K562 (cell line): ENCODE measurements around the gene RNF43. TPM values are rescaled to one million over a fixed set of nuclear protein-coding genes. Genes with fewer than 3 reads are reported as not detected.

ENCODE experiments used
- CBFA2T3 ChIP-seq: fragments of 450-650 bp; IDR thresholded peaks from 2 replicates; pipeline ENCODE4 v1.6.1; 2017
- CBX1 ChIP-seq: sonication (generic); IDR thresholded peaks from 2 replicates; pipeline ENCODE4 v1.6.1; 2016; ENCODE audit warnings: antibody characterized with exemption, low read depth, mild to moderate bottlenecking
- FOXK2 ChIP-seq, 2 experiments: fragments of 450-650 bp; IDR thresholded peaks in 1 of 2; conservative IDR thresholded peaks in 1 of 2; 2 replicates each; pipeline ENCODE4 v1.6.1; 2016; ENCODE audit warnings: low read depth in 2 of 2, mild to moderate bottlenecking in 1 of 2
- GTF2F1 ChIP-seq: IDR thresholded peaks from 2 replicates; pipeline ENCODE4 v1.6.1; 2011; ENCODE audit warnings: low read depth, low read length, improper control_type of control experiment
- HDAC3 ChIP-seq: fragments of 450-650 bp; IDR thresholded peaks from 2 replicates; pipeline ENCODE4 v1.6.1; 2018; ENCODE audit warnings: borderline replicate concordance, mild to moderate bottlenecking, moderate library complexity; ENCODE audit not compliant: partially characterized antibody
- HLTF ChIP-seq: fragments of 450-650 bp; IDR thresholded peaks from 2 replicates; pipeline ENCODE4 v1.6.1; 2016
- KLF16 ChIP-seq: IDR thresholded peaks from 2 replicates; pipeline ENCODE4 v1.6.1; 2016; ENCODE audit warnings: antibody characterized with exemption
- LEF1 ChIP-seq: fragments of 450-650 bp; IDR thresholded peaks from 2 replicates; pipeline ENCODE4 v1.6.1; 2016; ENCODE audit warnings: mild to moderate bottlenecking
- NCOA4 ChIP-seq: fragments of 450-650 bp; IDR thresholded peaks from 2 replicates; pipeline ENCODE4 v1.6.1; 2018; ENCODE audit warnings: mild to moderate bottlenecking; ENCODE audit not compliant: partially characterized antibody
- NCOR1 ChIP-seq: fragments of 450-650 bp; IDR thresholded peaks from 2 replicates; pipeline ENCODE4 v1.6.1; 2016; ENCODE audit warnings: mild to moderate bottlenecking, moderate library complexity
- NFIC ChIP-seq: fragments of 450-650 bp; IDR thresholded peaks from 2 replicates; pipeline ENCODE4 v1.6.1; 2017; ENCODE audit warnings: mild to moderate bottlenecking, inconsistent platforms
- NR2C1 ChIP-seq, 2 experiments: fragments of 450-650 bp; IDR thresholded peaks; 2 replicates each; pipeline ENCODE4 v1.6.1; 2017; ENCODE audit warnings: mild to moderate bottlenecking in 2 of 2, antibody characterized with exemption in 1 of 2, inconsistent platforms in 1 of 2, missing compliant biosample characterization in 1 of 2, missing genetic modification characterization in 1 of 2
- NR2C2 ChIP-seq, 2 experiments: fragments of 200-800 bp in 1 of 2; sonication (Bioruptor generic) in 1 of 2; sonication (generic) in 1 of 2; formaldehyde crosslinking in 1 of 2; IDR thresholded peaks; 2 replicates each; pipeline versions ENCODE4 v1.6.1 to v1.8.0; 2016 to 2022; ENCODE audit warnings: mild to moderate bottlenecking in 1 of 2, missing compliant biosample characterization in 1 of 2, missing genetic modification characterization in 1 of 2, missing genetic modification reagents in 1 of 2
- NRF1 ChIP-seq, 2 experiments: fragments of 450-650 bp; IDR thresholded peaks in 1 of 2; conservative IDR thresholded peaks in 1 of 2; 2 replicates each; pipeline ENCODE4 v1.6.1; 2014; ENCODE audit warnings: mild to moderate bottlenecking in 2 of 2
- OTX1 ChIP-seq: fragments of 450-650 bp; formaldehyde crosslinking; IDR thresholded peaks from 2 replicates; pipeline ENCODE4 v1.4.0; 2022; ENCODE audit warnings: mild to moderate bottlenecking
- POLR2AphosphoS5 ChIP-seq: IDR thresholded peaks from 2 replicates; pipeline ENCODE4 v1.6.1; 2011; ENCODE audit warnings: mild to moderate bottlenecking, low read depth, low read length, moderate library complexity; ENCODE audit not compliant: control insufficient read depth, insufficient read depth
- POLR2H ChIP-seq: IDR thresholded peaks from 2 replicates; pipeline ENCODE4 v1.6.1; 2016; ENCODE audit warnings: missing genetic modification characterization, low read depth, mild to moderate bottlenecking, control low read depth, missing compliant biosample characterization, moderate library complexity
- RFX7 ChIP-seq: fragments of 250-450 bp; sonication (Bioruptor Pico); IDR thresholded peaks from 2 replicates; pipeline ENCODE4 v1.5.1; 2021; ENCODE audit warnings: mild to moderate bottlenecking
- SMAD4 ChIP-seq: fragments of 250-450 bp; sonication (Bioruptor Pico); conservative IDR thresholded peaks from 2 replicates; pipeline ENCODE4 v1.8.0; 2021; ENCODE audit warnings: inconsistent platforms, mild to moderate bottlenecking, moderate library complexity
- SMARCA4 ChIP-seq: fragments of 450-650 bp; IDR thresholded peaks from 2 replicates; pipeline ENCODE4 v1.6.1; 2016
- SREBF1 ChIP-seq: fragments of 150-350 bp; IDR thresholded peaks from 2 replicates; pipeline ENCODE4 v1.6.1; 2014; ENCODE audit warnings: antibody characterized with exemption, low read depth, low read length, borderline replicate concordance
- SRSF9 ChIP-seq: fragments of 200-400 bp; formaldehyde crosslinking; IDR thresholded peaks from 2 replicates; pipeline ENCODE4 v1.6.1; 2017; ENCODE audit warnings: low read depth, low read length, borderline replicate concordance
- TRIM24 ChIP-seq, 2 experiments: fragments of 450-650 bp; IDR thresholded peaks; 2 replicates each; pipeline ENCODE4 v1.6.1; 2016
- ZNF232 ChIP-seq: sonication (generic); formaldehyde crosslinking; IDR thresholded peaks from 2 replicates; pipeline ENCODE4 v1.8.0; 2022; ENCODE audit warnings: mild to moderate bottlenecking, missing genetic modification reagents
- ZNF24 ChIP-seq: fragments of 450-650 bp; IDR thresholded peaks from 2 replicates; pipeline ENCODE4 v1.6.1; 2016
- ZNF384 ChIP-seq: IDR thresholded peaks from 2 replicates; pipeline ENCODE4 v1.6.1; 2012; ENCODE audit warnings: low read depth, low read length, improper control_type of control experiment
- polyA plus RNA-seq, 8 experiments: library from polyadenylated mRNA; depleted of rRNA in 4 of 8; stranded (reverse) in 5 of 8; unstranded in 3 of 8; fragments of >200 nt; fragmentation: Nextera tagmentation in 2 of 8; fragmentation: Illumina TruSeq in 1 of 8; extraction: Ambion mirVana in 2 of 8; extraction: Trizol in 1 of 8; gene quantifications; 2 replicates each; pipeline versions ENCODE4 v1.2.1 to v1.2.3, GENCODE V29; 2011 to 2014; ENCODE audit warnings: inconsistent platforms in 1 of 8, missing spikeins in 1 of 8
- total RNA-seq, 7 experiments: library from RNA; depleted of rRNA in 6 of 7; stranded (reverse); fragments of >200 nt in 6 of 7; fragmentation: Illumina TruSeq in 2 of 7; extraction: Trizol in 2 of 7; gene quantifications; 2 replicates each; pipeline versions ENCODE4 v1.2.1 to v1.2.3, GENCODE V29; 2011 to 2021; ENCODE audit warnings: low replicate concordance in 1 of 7
- TF ChIP-seq, protein P1 (sequence below), 2 experiments: IDR thresholded peaks; 2 replicates each; pipeline ENCODE4 v1.6.1; 2011; ENCODE audit warnings: borderline replicate concordance in 1 of 2, control low read depth in 1 of 2, low read depth in 1 of 2, low read length in 1 of 2, mild to moderate bottlenecking in 1 of 2, mixed read lengths in 1 of 2, moderate library complexity in 1 of 2; ENCODE audit not compliant: insufficient read depth in 1 of 2, insufficient read length in 1 of 2, poor library complexity in 1 of 2, severe bottlenecking in 1 of 2; ENCODE audit errors: extremely low read depth in 1 of 2
- TF ChIP-seq, protein P2 (sequence below): fragments of 450-650 bp; IDR thresholded peaks from 2 replicates; pipeline ENCODE4 v1.6.1; 2016; ENCODE audit warnings: antibody characterized with exemption
- TF ChIP-seq, protein P3 (sequence below): sonication (generic); formaldehyde crosslinking; IDR thresholded peaks from 2 replicates; pipeline ENCODE4 v1.8.0; 2022; ENCODE audit warnings: missing genetic modification reagents, mild to moderate bottlenecking, borderline replicate concordance

RNF43 gene
- total and polyA plus RNA-seq, 9 of the 15 experiments (the other 6 are each of a cell fraction or from before 2014, with no cell fraction given), result 0.29 to 2.7 (median 1.4) TPM

DNA sequence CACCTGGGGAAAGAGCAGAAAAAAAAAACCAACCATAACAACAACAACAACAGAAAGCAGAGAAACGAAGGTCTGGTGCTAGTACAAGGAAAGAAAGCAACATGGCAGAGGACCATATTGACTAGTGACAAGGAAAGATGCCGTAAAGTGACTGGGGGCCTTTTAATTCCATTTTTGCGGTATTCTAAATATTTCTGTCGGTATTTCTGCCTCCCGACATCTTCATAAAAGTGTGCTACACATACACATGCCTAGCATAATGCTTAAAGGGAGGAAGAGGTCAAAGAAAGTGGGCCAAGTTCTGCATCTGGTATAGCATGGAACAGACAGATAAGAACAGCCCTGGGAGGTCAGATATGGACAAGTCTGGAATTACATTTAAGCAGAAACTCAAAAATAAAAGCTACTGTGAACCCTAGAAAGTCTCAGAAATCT lies 19.5 kb upstream of the RNF43 start (continued):
- no peak for TF ChIP-seq POLR2H (tag)
- TF ChIP-seq, protein P1, sequence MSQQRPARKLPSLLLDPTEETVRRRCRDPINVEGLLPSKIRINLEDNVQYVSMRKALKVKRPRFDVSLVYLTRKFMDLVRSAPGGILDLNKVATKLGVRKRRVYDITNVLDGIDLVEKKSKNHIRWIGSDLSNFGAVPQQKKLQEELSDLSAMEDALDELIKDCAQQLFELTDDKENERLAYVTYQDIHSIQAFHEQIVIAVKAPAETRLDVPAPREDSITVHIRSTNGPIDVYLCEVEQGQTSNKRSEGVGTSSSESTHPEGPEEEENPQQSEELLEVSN (IDR thresholded peaks at IDR 0.05; ENCODE audit: borderline replicate concordance in 1 of 2, extremely low read depth in 1 of 2, insufficient read depth in 1 of 2, insufficient read length in 1 of 2, low read depth in 1 of 2, low read length in 1 of 2, poor library complexity in 1 of 2, severe bottlenecking in 1 of 2), result peak in 1 of 2 experiments; percentile 23
- no peak for TF ChIP-seq CBX1
- peak; percentile 68 to 78 for TF ChIP-seq TRIM24 (IDR thresholded peaks at IDR 0.05)
- TF ChIP-seq NRF1 (conservative IDR thresholded peaks at IDR 0.05 in 1 of 2, IDR thresholded peaks at IDR 0.05 in 1 of 2), result 0 out of 4 replicates have a peak, but pooled peaks have one; percentile 27 to 38
- peak; percentile 69 for TF ChIP-seq NR2C1 (IDR thresholded peaks at IDR 0.05)
- peak; percentile 61 for TF ChIP-seq NR2C1 (tag; IDR thresholded peaks at IDR 0.05)
- TF ChIP-seq ZNF24, result no peak
- TF ChIP-seq POLR2AphosphoS5, result peak; percentile 91
- 0 out of 2 replicates have a peak, but pooled peaks have one; percentile 16 for TF ChIP-seq ZNF384
- peak; percentile 94 for TF ChIP-seq NCOR1
- TF ChIP-seq FOXK2 (conservative IDR thresholded peaks at IDR 0.05 in 1 of 2, IDR thresholded peaks at IDR 0.05 in 1 of 2; ENCODE audit: low read depth in 2 of 2), result peak; percentile 88 to 91
- TF ChIP-seq HDAC3, result peak; percentile 83
- TF ChIP-seq, protein P2, sequence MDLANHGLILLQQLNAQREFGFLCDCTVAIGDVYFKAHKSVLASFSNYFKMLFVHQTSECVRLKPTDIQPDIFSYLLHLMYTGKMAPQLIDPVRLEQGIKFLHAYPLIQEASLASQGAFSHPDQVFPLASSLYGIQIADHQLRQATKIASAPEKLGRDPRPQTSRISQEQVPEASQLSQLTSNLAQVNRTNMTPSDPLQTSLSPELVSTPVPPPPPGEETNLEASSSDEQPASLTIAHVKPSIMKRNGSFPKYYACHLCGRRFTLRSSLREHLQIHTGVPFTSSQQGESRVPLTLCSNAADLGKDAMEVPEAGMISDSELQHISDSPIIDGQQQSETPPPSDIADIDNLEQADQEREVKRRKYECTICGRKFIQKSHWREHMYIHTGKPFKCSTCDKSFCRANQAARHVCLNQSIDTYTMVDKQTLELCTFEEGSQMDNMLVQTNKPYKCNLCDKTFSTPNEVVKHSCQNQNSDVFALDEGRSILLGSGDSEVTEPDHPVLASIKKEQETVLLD, result no peak
- TF ChIP-seq SRSF9, result no peak
- peak; percentile 94 for TF ChIP-seq SMARCA4
- TF ChIP-seq KLF16, result peak; percentile 89
- TF ChIP-seq NR2C2 (CRISPR knock-in tag; IDR thresholded peaks at IDR 0.05), result no peak
- TF ChIP-seq NR2C2 (tag; IDR thresholded peaks at IDR 0.05), result peak; percentile 72
- TF ChIP-seq NCOA4, result no peak
- TF ChIP-seq, protein P3, sequence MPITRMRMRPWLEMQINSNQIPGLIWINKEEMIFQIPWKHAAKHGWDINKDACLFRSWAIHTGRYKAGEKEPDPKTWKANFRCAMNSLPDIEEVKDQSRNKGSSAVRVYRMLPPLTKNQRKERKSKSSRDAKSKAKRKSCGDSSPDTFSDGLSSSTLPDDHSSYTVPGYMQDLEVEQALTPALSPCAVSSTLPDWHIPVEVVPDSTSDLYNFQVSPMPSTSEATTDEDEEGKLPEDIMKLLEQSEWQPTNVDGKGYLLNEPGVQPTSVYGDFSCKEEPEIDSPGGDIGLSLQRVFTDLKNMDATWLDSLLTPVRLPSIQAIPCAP, result no peak
- TF ChIP-seq HLTF, result 0 out of 2 replicates have a peak, but pooled peaks have one; percentile 70
- peak; percentile 93 for TF ChIP-seq LEF1
- TF ChIP-seq GTF2F1, result no peak
- TF ChIP-seq SMAD4 (CRISPR knock-in tag), result peak; percentile 89
- TF ChIP-seq ZNF232 (CRISPR knock-in tag), result peak; percentile 79; the same call in 1 of the 2 replicates
- TF ChIP-seq OTX1, result no peak
- TF ChIP-seq RFX7 (CRISPR knock-in tag), result no peak
- TF ChIP-seq NFIC, result peak; percentile 91
- TF ChIP-seq SREBF1, result no peak
- peak; percentile 96 for TF ChIP-seq CBFA2T3
